K562 (cell line): Measurements from ENCODE around the gene PTRH1. TPM values are rescaled to one million over a fixed set of nuclear protein-coding genes. Genes with fewer than 3 reads are reported as not detected.

Source experiments
- ATAC-seq: fragments of 200-7000 bp; cut with Tn5 transposase; 3 replicates; pipeline ENCODE4 v1.9.1; 2020; ENCODE audit warnings: moderate library complexity
- BruUV-seq: library from RNA; stranded (reverse); fragments of 400-500 nt; replicated peaks from 2 replicates; lab custom pipeline; 2021; lab: Mats Ljungman, UMichigan
- CTCF ChIA-PET: fragments of 300-600 bp; formaldehyde crosslinking; extraction: SDS; loops from one replicate; lab custom pipeline; 2021; ENCODE audit warnings: low intra/inter-chr PET ratio; lab: Yijun Ruan, JAX
- POLR2A ChIA-PET: fragments of 300-600, 350-650 bp; sonication (Branson Sonifier 250); formaldehyde crosslinking; extraction: SDS; loops from one replicate; lab custom pipeline; 2021; ENCODE audit warnings: antibody characterized with exemption, inconsistent platforms; lab: Yijun Ruan, JAX
- DNase-seq, 4 experiments: peaks; one replicate each; pipeline versions ENCODE4 v3.0.0 to v3.0.0-alpha.2; 2011 to 2018; ENCODE audit warnings: low spot score in 3 of 4, mixed read lengths in 3 of 4; ENCODE audit errors: extremely low read depth in 1 of 4
- FAIRE-seq: peaks from 2 replicates; lab custom pipeline; 2011; peaks lifted over from hg19 to GRCh38; lab: Jason Lieb, UNC
- H2AFZ ChIP-seq: 2 replicates; pipeline ENCODE4 v1.6.0; 2011; ENCODE audit warnings: low read depth, low read length, control low read depth, inconsistent platforms
- H3K27ac ChIP-seq: fragments of 200-600 bp; 3 replicates; pipeline ENCODE4 v1.8.0; 2011; ENCODE audit warnings: low read depth, mild to moderate bottlenecking, control low read depth, inconsistent platforms, low read length, moderate library complexity, mixed read lengths; ENCODE audit errors: extremely low read depth
- H3K27me3 ChIP-seq, 2 experiments: fragments of 300-600 bp in 1 of 2; 2 replicates in 1 of 2; 3 replicates in 1 of 2; pipeline versions ENCODE4 v1.6.0 to v1.8.0; 2011; ENCODE audit warnings: inconsistent platforms in 2 of 2, low read length in 2 of 2, mild to moderate bottlenecking in 1 of 2, mixed read lengths in 1 of 2, moderate library complexity in 1 of 2; ENCODE audit not compliant: control insufficient read depth in 2 of 2, insufficient read depth in 2 of 2
- H3K36me3 ChIP-seq: fragments of 300-600 bp; 3 replicates; pipeline ENCODE4 v1.8.0; 2011; ENCODE audit warnings: mild to moderate bottlenecking, low read length, inconsistent platforms; ENCODE audit not compliant: control insufficient read depth, insufficient read depth
- H3K4me1 ChIP-seq, 2 experiments: fragments of 200-600 bp in 1 of 2; replicated peaks in 1 of 2; 2 replicates in 1 of 2; 3 replicates in 1 of 2; pipeline versions ENCODE4 v1.5.1 to v1.8.0; 2011; ENCODE audit warnings: inconsistent platforms in 2 of 2, low read length in 2 of 2, mild to moderate bottlenecking in 1 of 2, mixed read lengths in 1 of 2, moderate library complexity in 1 of 2; ENCODE audit not compliant: control insufficient read depth in 2 of 2, insufficient read depth in 2 of 2
- H3K4me2 ChIP-seq: 2 replicates; pipeline ENCODE4 v1.6.1; 2011; ENCODE audit warnings: low read length, control low read depth, inconsistent platforms, mixed read lengths; ENCODE audit not compliant: insufficient read depth
- H3K4me3 ChIP-seq: fragments of 200-600 bp; sonication (generic), shearing (Covaris generic); 2 replicates; pipeline ENCODE4 v1.5.1; 2016; ENCODE audit warnings: control low read depth, inconsistent platforms
- H3K79me2 ChIP-seq: fragments of 200-600 bp; 3 replicates; pipeline ENCODE4 v1.8.0; 2011; ENCODE audit warnings: low read length, inconsistent platforms; ENCODE audit not compliant: control insufficient read depth, insufficient read depth
- H3K9ac ChIP-seq, 2 experiments: 2 replicates each; pipeline versions ENCODE4 v1.6.0 to v1.6.1; 2011; ENCODE audit warnings: low read depth in 2 of 2, low read length in 2 of 2, control low read depth in 1 of 2, inconsistent platforms in 1 of 2, mild to moderate bottlenecking in 1 of 2, mixed read lengths in 1 of 2; ENCODE audit not compliant: insufficient read depth in 1 of 2
- H3K9me1 ChIP-seq: one replicate; pipeline ENCODE4 v1.6.0; 2011; ENCODE audit warnings: inconsistent platforms, mild to moderate bottlenecking, low read length, moderate library complexity; ENCODE audit not compliant: control insufficient read depth, insufficient read depth
- H3K9me3 ChIP-seq: replicated peaks from 2 replicates; pipeline ENCODE4 v1.5.1; 2011; ENCODE audit warnings: low read depth, low read length, inconsistent platforms; ENCODE audit not compliant: control insufficient read depth, insufficient read depth
- H4K20me1 ChIP-seq: replicated peaks from 2 replicates; pipeline ENCODE4 v1.6.1; 2011; ENCODE audit warnings: low read length, inconsistent platforms, mixed read lengths; ENCODE audit not compliant: control insufficient read depth, insufficient read depth
- C11orf30 ChIP-seq: fragments of 450-650 bp; IDR thresholded peaks from 2 replicates; pipeline ENCODE4 v1.6.1; 2016; ENCODE audit warnings: low read depth, mild to moderate bottlenecking
- CREBBP ChIP-seq: IDR thresholded peaks from one replicate; pipeline ENCODE4 v1.6.1; 2012; ENCODE audit warnings: low read depth, mild to moderate bottlenecking, control low read depth, inconsistent platforms, low read length
- ESRRA ChIP-seq: fragments of 450-650 bp; IDR thresholded peaks from 2 replicates; pipeline ENCODE4 v1.6.1; 2014; ENCODE audit warnings: low read depth, mild to moderate bottlenecking, moderate library complexity, borderline replicate concordance
- FOXA3 ChIP-seq, 2 experiments: fragments of 450-650 bp in 1 of 2; sonication (generic) in 1 of 2; formaldehyde crosslinking; IDR thresholded peaks in 1 of 2; conservative IDR thresholded peaks in 1 of 2; 2 replicates each; pipeline versions ENCODE4 v1.4.0 to v1.8.0; 2020 to 2022; ENCODE audit warnings: mild to moderate bottlenecking in 2 of 2, missing genetic modification reagents in 1 of 2
- FOXJ2 ChIP-seq: fragments of 200-800 bp; sonication (Bioruptor generic); IDR thresholded peaks from 2 replicates; pipeline ENCODE4 v1.6.1; 2016; ENCODE audit warnings: missing genetic modification characterization, missing compliant biosample characterization
- FOXJ3 ChIP-seq: sonication (generic); formaldehyde crosslinking; IDR thresholded peaks from 2 replicates; pipeline ENCODE4 v1.4.0; 2020; ENCODE audit warnings: mild to moderate bottlenecking, missing genetic modification reagents
- GTF2E2 ChIP-seq: fragments of 200-800 bp; sonication (Bioruptor generic); IDR thresholded peaks from 2 replicates; pipeline ENCODE4 v1.6.1; 2016; ENCODE audit warnings: missing genetic modification characterization, missing compliant biosample characterization
- HDAC2 ChIP-seq: fragments of 450-650 bp; IDR thresholded peaks from 2 replicates; pipeline ENCODE4 v1.6.1; 2016; ENCODE audit warnings: mild to moderate bottlenecking
- PRPF4 ChIP-seq: fragments of 200-400 bp; formaldehyde crosslinking; IDR thresholded peaks from one replicate; pipeline ENCODE4 v1.6.1; 2017; ENCODE audit warnings: low read length, low read depth, mild to moderate bottlenecking; ENCODE audit not compliant: insufficient read depth, poor library complexity, severe bottlenecking
- RBM25 ChIP-seq: fragments of 200-400 bp; formaldehyde crosslinking; IDR thresholded peaks from 2 replicates; pipeline ENCODE4 v1.6.1; 2018; ENCODE audit warnings: low read length, low read depth, moderate library complexity; ENCODE audit not compliant: severe bottlenecking
- RFX7 ChIP-seq: fragments of 250-450 bp; sonication (Bioruptor Pico); IDR thresholded peaks from 2 replicates; pipeline ENCODE4 v1.5.1; 2021; ENCODE audit warnings: mild to moderate bottlenecking
- WGBS: fragments of 100-300 bp; shearing (Covaris generic); methylation state at CpG from one replicate; pipeline ENCODE4 v1.1.6; 2016; ENCODE audit warnings: low coverage, mixed read lengths; ENCODE audit not compliant: insufficient coverage; ENCODE audit errors: missing lambda C conversion rate; 5-methylcytosine and 5-hydroxymethylcytosine counted together
- in situ Hi-C: fragments of 300-500 bp; cut with MboI; formaldehyde crosslinking; loops from 4 replicates; pipeline ENCODE4 v1.15.0; 2018; ENCODE audit warnings: inconsistent platforms, mixed read lengths
- intact Hi-C: fragments of 100-400 bp; cut with micrococcal nuclease; formaldehyde crosslinking; loops from 2 replicates; pipeline ENCODE4 v1.14.2; 2022
- polyA plus RNA-seq, 8 experiments: library from polyadenylated mRNA; depleted of rRNA in 4 of 8; stranded (reverse) in 5 of 8; unstranded in 3 of 8; fragments of >200 nt; fragmentation: Nextera tagmentation in 2 of 8; fragmentation: Illumina TruSeq in 1 of 8; extraction: Ambion mirVana in 2 of 8; extraction: Trizol in 1 of 8; gene quantifications; 2 replicates each; pipeline versions ENCODE4 v1.2.1 to v1.2.3, GENCODE V29; 2011 to 2014; ENCODE audit warnings: inconsistent platforms in 1 of 8, missing spikeins in 1 of 8
- total RNA-seq, 7 experiments: library from RNA; depleted of rRNA in 6 of 7; stranded (reverse); fragments of >200 nt in 6 of 7; fragmentation: Illumina TruSeq in 2 of 7; extraction: Trizol in 2 of 7; gene quantifications; 2 replicates each; pipeline versions ENCODE4 v1.2.1 to v1.2.3, GENCODE V29; 2011 to 2021; ENCODE audit warnings: low replicate concordance in 1 of 7
- TF ChIP-seq, protein P1 (sequence below): sonication (generic); formaldehyde crosslinking; IDR thresholded peaks from 2 replicates; pipeline ENCODE4 v1.8.0; 2022; ENCODE audit warnings: missing genetic modification reagents, mild to moderate bottlenecking, moderate library complexity, borderline replicate concordance
- TF ChIP-seq, protein P2 (sequence below): sonication (generic); formaldehyde crosslinking; IDR thresholded peaks from 2 replicates; pipeline ENCODE4 v1.8.1; 2023; ENCODE audit warnings: mild to moderate bottlenecking, missing genetic modification reagents
- TF ChIP-seq, protein P3 (sequence below): sonication (generic); formaldehyde crosslinking; IDR thresholded peaks from 2 replicates; pipeline ENCODE4 v1.8.0; 2022; ENCODE audit warnings: mild to moderate bottlenecking, missing genetic modification reagents
- TF ChIP-seq, protein P4 (sequence below): fragments of 450-650 bp; conservative IDR thresholded peaks from 2 replicates; pipeline ENCODE4 v1.6.1; 2016; ENCODE audit warnings: missing genetic modification characterization, low read depth, mild to moderate bottlenecking, missing compliant biosample characterization, moderate library complexity

PTRH1 gene
- total and polyA plus RNA-seq, 9 of the 15 experiments (the other 6 are each of a cell fraction or from before 2014, with no cell fraction given), result 0.63 to 43.1 (median 5.7) TPM

DNA sequence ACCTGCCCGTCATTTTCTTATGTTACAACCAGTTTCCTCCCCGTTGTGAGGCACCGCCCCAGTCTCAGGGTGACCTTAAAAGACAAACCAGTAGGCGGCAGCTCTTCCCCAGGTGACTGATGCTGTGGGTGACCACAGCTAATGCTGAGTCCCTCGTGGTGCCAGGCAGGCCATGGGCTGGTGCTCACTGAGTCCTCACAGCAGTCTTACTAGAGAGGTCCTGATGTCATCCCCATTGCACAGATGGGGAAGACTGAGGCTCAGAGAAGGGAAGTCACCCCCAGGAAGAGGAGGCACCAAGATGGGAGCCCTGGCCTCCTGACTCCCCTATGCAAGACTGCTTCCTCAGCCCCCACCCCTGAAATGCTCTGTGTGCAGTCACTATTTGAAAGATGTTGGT lies 7.7 kb downstream of the PTRH1 start (continued):
- TF ChIP-seq, protein P1, sequence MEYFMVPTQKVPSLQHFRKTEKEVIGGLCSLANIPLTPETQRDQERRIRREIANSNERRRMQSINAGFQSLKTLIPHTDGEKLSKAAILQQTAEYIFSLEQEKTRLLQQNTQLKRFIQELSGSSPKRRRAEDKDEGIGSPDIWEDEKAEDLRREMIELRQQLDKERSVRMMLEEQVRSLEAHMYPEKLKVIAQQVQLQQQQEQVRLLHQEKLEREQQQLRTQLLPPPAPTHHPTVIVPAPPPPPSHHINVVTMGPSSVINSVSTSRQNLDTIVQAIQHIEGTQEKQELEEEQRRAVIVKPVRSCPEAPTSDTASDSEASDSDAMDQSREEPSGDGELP (CRISPR knock-in tag), result peak; percentile 24; the same call in 1 of the 2 replicates
- TF ChIP-seq RBM25 (peak; percentile 86), HDAC2 (peak; percentile 73; the same call in 1 of the 2 replicates)

DNA sequence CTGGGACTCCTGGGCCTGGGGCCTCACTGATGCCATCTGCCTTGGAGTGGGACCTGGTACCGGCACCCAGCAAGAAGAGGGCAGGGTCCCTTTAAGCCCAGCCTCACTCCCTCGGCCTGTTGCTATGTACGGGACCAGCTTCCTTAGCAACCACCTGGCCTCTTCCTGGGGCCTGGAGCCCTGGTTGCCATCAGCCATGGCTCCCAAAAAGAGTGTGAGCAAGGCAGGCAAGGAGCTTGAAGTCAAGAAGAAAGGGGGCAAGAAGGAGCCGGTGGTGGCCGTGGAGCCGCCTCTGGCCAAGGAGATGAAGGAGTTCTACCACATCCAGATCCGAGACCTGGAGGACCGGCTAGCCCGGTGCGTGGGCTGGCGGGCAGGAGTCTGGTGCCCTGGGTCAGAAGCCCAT lies 8.6 kb downstream of the PTRH1 start, which contains the start of gene CFAP157:
CFAP157 (plus strand) TSS at position 153 of the 406 bp plus-strand sequence; CDS start at position 197, 44 bp downstream.
- Histone ChIP-seq H2AFZ (no peak within 1 kb of the TSS), H3K36me3 (no peaks in the 10 kb centered on the region), H3K4me2 (no peak within 1 kb of the TSS), H3K27ac (no peak within 1 kb of the TSS), H3K79me2 (no peaks in the 10 kb centered on the region), H3K9ac (peak within 1 kb of the TSS in 1 of 2 experiments; percentile 55; a peak in 1 of 4 replicates), H3K4me1 (peaks cover 0 to 34% of the 10 kb centered on the region in 2 experiments; a peak in 2 of 5 replicates), H3K4me3 (no peak within 1 kb of the TSS), H3K9me1 (no peaks in the 10 kb centered on the region), H4K20me1 (no peaks in the 10 kb centered on the region), H3K9me3 (0 out of 2 replicates have a peak, but pooled peaks cover 4% of the 10 kb centered on the region), H3K27me3 (no peaks in the 10 kb centered on the region)
- DNase-seq, result no peak
- ATAC-seq, result peak; percentile 36; the same call in 2 of the 3 replicates
- ChIA-PET POLR2A (interaction anchor here (0.5 to 1.2 kb wide), 2 partner anchors 16 to 83 kb away, joined by 3 read pairs; no protein-coding TSS in a partner anchor), CTCF (no interaction called here)
- no TSS peak for BruUV-seq
- intact Hi-C loops, result no loop called here
- in situ Hi-C loops, result no loop called here
- WGBS, result 45% methylated on average over 11 of the region's 11 CpGs
- no peak for FAIRE-seq
- TF ChIP-seq GTF2E2 (no peak), C11orf30 (no peak), FOXJ3 (peak; percentile 77), RFX7 (no peak), ESRRA (no peak), PRPF4 (no peak), CREBBP (no peak), FOXJ2 (peak; percentile 66; the same call in 1 of the 2 replicates), FOXA3 (CRISPR knock-in tag; conservative IDR thresholded peaks at IDR 0.05 in 1 of 2, IDR thresholded peaks at IDR 0.05 in 1 of 2) (0 out of 4 replicates have a peak, but pooled peaks of 1 of the 2 experiments have one; percentile 34)
- TF ChIP-seq, protein P2, sequence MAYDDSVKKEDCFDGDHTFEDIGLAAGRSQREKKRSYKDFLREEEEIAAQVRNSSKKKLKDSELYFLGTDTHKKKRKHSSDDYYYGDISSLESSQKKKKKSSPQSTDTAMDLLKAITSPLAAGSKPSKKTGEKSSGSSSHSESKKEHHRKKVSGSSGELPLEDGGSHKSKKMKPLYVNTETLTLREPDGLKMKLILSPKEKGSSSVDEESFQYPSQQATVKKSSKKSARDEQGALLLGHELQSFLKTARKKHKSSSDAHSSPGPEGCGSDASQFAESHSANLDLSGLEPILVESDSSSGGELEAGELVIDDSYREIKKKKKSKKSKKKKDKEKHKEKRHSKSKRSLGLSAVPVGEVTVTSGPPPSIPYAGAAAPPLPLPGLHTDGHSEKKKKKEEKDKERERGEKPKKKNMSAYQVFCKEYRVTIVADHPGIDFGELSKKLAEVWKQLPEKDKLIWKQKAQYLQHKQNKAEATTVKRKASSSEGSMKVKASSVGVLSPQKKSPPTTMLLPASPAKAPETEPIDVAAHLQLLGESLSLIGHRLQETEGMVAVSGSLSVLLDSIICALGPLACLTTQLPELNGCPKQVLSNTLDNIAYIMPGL (CRISPR knock-in tag), result no peak
- TF ChIP-seq, protein P3, sequence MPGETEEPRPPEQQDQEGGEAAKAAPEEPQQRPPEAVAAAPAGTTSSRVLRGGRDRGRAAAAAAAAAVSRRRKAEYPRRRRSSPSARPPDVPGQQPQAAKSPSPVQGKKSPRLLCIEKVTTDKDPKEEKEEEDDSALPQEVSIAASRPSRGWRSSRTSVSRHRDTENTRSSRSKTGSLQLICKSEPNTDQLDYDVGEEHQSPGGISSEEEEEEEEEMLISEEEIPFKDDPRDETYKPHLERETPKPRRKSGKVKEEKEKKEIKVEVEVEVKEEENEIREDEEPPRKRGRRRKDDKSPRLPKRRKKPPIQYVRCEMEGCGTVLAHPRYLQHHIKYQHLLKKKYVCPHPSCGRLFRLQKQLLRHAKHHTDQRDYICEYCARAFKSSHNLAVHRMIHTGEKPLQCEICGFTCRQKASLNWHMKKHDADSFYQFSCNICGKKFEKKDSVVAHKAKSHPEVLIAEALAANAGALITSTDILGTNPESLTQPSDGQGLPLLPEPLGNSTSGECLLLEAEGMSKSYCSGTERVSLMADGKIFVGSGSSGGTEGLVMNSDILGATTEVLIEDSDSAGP (CRISPR knock-in tag), result peak; percentile 90
- TF ChIP-seq, protein P4, sequence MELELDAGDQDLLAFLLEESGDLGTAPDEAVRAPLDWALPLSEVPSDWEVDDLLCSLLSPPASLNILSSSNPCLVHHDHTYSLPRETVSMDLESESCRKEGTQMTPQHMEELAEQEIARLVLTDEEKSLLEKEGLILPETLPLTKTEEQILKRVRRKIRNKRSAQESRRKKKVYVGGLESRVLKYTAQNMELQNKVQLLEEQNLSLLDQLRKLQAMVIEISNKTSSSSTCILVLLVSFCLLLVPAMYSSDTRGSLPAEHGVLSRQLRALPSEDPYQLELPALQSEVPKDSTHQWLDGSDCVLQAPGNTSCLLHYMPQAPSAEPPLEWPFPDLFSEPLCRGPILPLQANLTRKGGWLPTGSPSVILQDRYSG (tag), result no peak
